CD4-positive, alpha-beta T cell (primary cell): ENCODE measurements around the gene QSOX1. TPM values are rescaled to one million over a fixed set of nuclear protein-coding genes. Genes with fewer than 3 reads are reported as not detected.

ENCODE experiments used
- ATAC-seq: fragments of 200-7000 bp; cut with Tn5 transposase; one replicate; pipeline ENCODE4 v1.10.0; 2022; ENCODE audit warnings: mild to moderate bottlenecking; ENCODE audit not compliant: poor library complexity
- CTCF ChIA-PET: fragments of 350-600 bp; sonication (Branson Sonifier 250); formaldehyde crosslinking; loops from one replicate; lab custom pipeline; 2021; ENCODE audit warnings: antibody characterized with exemption, inconsistent platforms; lab: Charles Lee
- POLR2A ChIA-PET: fragments of 350-600 bp; sonication (Branson Sonifier 250); formaldehyde crosslinking; loops from one replicate; lab custom pipeline; 2021; ENCODE audit warnings: antibody characterized with exemption, inconsistent platforms; lab: Charles Lee
- DNase-seq, 14 experiments: peaks; one replicate each; pipeline ENCODE4 v3.0.0-alpha.2; 2013 to 2020; ENCODE audit warnings: mixed read lengths in 2 of 14
- H3K27ac ChIP-seq, 2 donors: one replicate each; pipeline versions ENCODE4 v1.5.1 to v1.7.0; 2013; ENCODE audit warnings: low read length in 2 of 2, low read depth in 1 of 2, mild to moderate bottlenecking in 1 of 2
- H3K27me3 ChIP-seq, 2 experiments: 1 replicate in 1 of 2; 2 replicates in 1 of 2; pipeline versions ENCODE4 v1.6.1 to v1.7.0; 2013; ENCODE audit warnings: low read length in 2 of 2, control low read depth in 1 of 2, mild to moderate bottlenecking in 1 of 2, moderate library complexity in 1 of 2; ENCODE audit not compliant: insufficient read depth in 2 of 2, control insufficient read depth in 1 of 2
- H3K36me3 ChIP-seq: one replicate; pipeline ENCODE4 v1.6.1; 2013; ENCODE audit warnings: low read length, control low read depth; ENCODE audit not compliant: insufficient read depth
- H3K4me1 ChIP-seq: one replicate; pipeline ENCODE4 v1.6.1; 2013; ENCODE audit warnings: low read length, control low read depth; ENCODE audit not compliant: insufficient read depth
- H3K4me3 ChIP-seq: one replicate; pipeline ENCODE4 v1.5.1; 2013; ENCODE audit warnings: mild to moderate bottlenecking, low read length, moderate library complexity
- H3K9me3 ChIP-seq, 2 experiments: 1 replicate in 1 of 2; 2 replicates in 1 of 2; pipeline versions ENCODE4 v1.6.1 to v1.7.0; 2013; ENCODE audit warnings: low read length in 2 of 2, mild to moderate bottlenecking in 2 of 2, control low read depth in 1 of 2, moderate library complexity in 1 of 2; ENCODE audit not compliant: control insufficient read depth in 1 of 2, insufficient read depth in 1 of 2
- H3K27ac Mint-ChIP-seq: one replicate; pipeline ENCODE4 v1.8.0; 2020; ENCODE audit warnings: mixed read lengths
- H3K27me3 Mint-ChIP-seq: one replicate; pipeline ENCODE4 v1.8.0; 2021; ENCODE audit warnings: mixed read lengths
- H3K36me3 Mint-ChIP-seq: one replicate; pipeline ENCODE4 v1.8.0; 2021; ENCODE audit warnings: low read depth, mixed read lengths
- H3K4me1 Mint-ChIP-seq: one replicate; pipeline ENCODE4 v1.8.0; 2021; ENCODE audit warnings: low read depth, mixed read lengths
- H3K4me3 Mint-ChIP-seq: one replicate; pipeline ENCODE4 v1.8.0; 2020; ENCODE audit warnings: mild to moderate bottlenecking, mixed read lengths
- H3K9me3 Mint-ChIP-seq: one replicate; pipeline ENCODE4 v1.8.0; 2020; ENCODE audit warnings: mixed read lengths
- intact Hi-C, 2 experiments: fragments of 100-400 bp; cut with DNase I in 1 of 2; cut with micrococcal nuclease in 1 of 2; formaldehyde crosslinking; loops; one replicate each; pipeline versions ENCODE4 v1.15.1 to v1.9.0; 2023 to 2025; cut with DNase I, micrococcal nuclease
- total RNA-seq, 174 experiments: library from RNA in 2 of 174; stranded (reverse) in 2 of 174; gene quantifications; one replicate each; pipeline ENCODE4 v1.2.3 and lab custom pipeline; 2021 to 2026
- TF ChIP-seq, protein P1 (sequence below): fragments of 200-600 bp; IDR thresholded peaks from one replicate; pipeline ENCODE4 v1.8.0; 2022; ENCODE audit warnings: antibody characterized with exemption, mild to moderate bottlenecking

Gene QSOX1
- total RNA-seq, 2 experiments from 2014 or later = 13.7 to 14.3 TPM

GRCh38 chr1:180225403-180225802 lies 70.7 kb downstream of the QSOX1 start:
- ChIA-PET POLR2A (no interaction called here), CTCF (no interaction called here)
- Mint-ChIP-seq H3K4me3 (no peak overlapping the region), H3K9me3 (no peaks in the 10 kb centered on the region), H3K27ac (no peak overlapping the region), H3K4me1 (peaks cover 6% of the 10 kb centered on the region), H3K36me3 (no peaks in the 10 kb centered on the region), H3K27me3 (peaks cover 72% of the 10 kb centered on the region)
- DNase-seq = no peak
- intact Hi-C loops = no loop called here
- ATAC-seq = no peak
- TF ChIP-seq, protein P1, sequence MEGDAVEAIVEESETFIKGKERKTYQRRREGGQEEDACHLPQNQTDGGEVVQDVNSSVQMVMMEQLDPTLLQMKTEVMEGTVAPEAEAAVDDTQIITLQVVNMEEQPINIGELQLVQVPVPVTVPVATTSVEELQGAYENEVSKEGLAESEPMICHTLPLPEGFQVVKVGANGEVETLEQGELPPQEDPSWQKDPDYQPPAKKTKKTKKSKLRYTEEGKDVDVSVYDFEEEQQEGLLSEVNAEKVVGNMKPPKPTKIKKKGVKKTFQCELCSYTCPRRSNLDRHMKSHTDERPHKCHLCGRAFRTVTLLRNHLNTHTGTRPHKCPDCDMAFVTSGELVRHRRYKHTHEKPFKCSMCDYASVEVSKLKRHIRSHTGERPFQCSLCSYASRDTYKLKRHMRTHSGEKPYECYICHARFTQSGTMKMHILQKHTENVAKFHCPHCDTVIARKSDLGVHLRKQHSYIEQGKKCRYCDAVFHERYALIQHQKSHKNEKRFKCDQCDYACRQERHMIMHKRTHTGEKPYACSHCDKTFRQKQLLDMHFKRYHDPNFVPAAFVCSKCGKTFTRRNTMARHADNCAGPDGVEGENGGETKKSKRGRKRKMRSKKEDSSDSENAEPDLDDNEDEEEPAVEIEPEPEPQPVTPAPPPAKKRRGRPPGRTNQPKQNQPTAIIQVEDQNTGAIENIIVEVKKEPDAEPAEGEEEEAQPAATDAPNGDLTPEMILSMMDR = no peak
- H3K36me3 ChIP-seq = no peaks in the 10 kb centered on the region
- no peak overlapping the region for H3K27ac ChIP-seq
- H3K4me3 ChIP-seq = no peak overlapping the region
- peaks cover 14% of the 10 kb centered on the region for H3K4me1 ChIP-seq
- peaks cover 0 to 16% of the 10 kb centered on the region in 2 experiments for H3K9me3 ChIP-seq
- H3K27me3 ChIP-seq = peaks cover 39 to 50% of the 10 kb centered on the region in 2 experiments

DNA sequence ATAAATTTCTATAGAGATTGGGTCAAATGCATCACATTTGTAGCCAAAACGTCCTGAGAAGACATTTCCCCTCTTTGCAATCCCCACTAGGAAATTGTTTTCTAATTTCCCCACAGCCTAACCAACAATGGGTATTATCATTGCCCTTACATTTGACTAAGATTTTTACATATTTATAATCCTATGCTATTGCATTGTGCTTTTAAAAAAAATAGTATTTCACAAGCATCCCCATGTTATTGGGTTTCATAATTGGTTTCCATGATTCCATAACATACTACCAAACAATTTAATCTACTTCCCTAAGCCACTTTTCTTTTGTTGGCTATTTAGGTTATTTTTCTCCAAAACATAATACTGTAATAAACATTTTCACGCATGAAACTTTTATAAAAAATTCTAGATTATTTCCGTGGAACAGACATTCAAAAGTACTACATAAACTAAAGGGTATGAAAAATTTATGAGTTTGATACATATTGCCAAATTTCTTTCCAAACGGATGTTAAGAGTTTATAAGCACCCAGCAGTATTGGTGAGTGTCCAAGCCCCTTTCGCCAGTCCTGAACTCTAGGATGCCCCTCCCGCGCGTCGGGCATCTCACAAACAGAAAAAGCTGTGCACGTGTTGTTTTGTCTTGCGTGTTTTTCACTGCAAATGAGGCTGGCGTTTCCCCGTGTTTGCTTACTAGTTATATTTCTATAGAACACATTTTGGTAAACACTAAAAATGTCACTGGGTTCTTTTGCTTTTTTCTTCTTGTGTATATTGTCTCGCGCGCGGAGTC lies 73.4 kb downstream of the QSOX1 start:
- peaks cover 61 to 71% of the 10 kb centered on the region in 2 experiments for H3K27me3 ChIP-seq
- Mint-ChIP-seq H3K4me1 (peaks cover 16% of the 10 kb centered on the region), H3K27me3 (peaks cover 88% of the 10 kb centered on the region), H3K9me3 (no peaks in the 10 kb centered on the region), H3K36me3 (no peaks in the 10 kb centered on the region), H3K27ac (no peak overlapping the region), H3K4me3 (peak overlapping the region; percentile 76)
- intact Hi-C loops = no loop called here
- no peak overlapping the region for H3K27ac ChIP-seq
- POLR2A ChIA-PET = no interaction called here
- H3K4me3 ChIP-seq = no peak overlapping the region
- TF ChIP-seq, protein P1 = no peak
- H3K36me3 ChIP-seq = no peaks in the 10 kb centered on the region
- DNase-seq (no peak), ATAC-seq (no peak)
- CTCF ChIA-PET = no interaction called here
- peaks cover 40% of the 10 kb centered on the region for H3K4me1 ChIP-seq
- H3K9me3 ChIP-seq = peaks cover 0 to 32% of the 10 kb centered on the region in 2 experiments

GRCh38 chr1:180228648-180229482 lies 74.2 kb downstream of the QSOX1 start:
- Histone ChIP-seq H3K4me1 (peaks cover 48% of the 10 kb centered on the region), H3K4me3 (peak overlapping the region; percentile 53), H3K27me3 (peaks cover 66 to 80% of the 10 kb centered on the region in 2 experiments), H3K36me3 (no peaks in the 10 kb centered on the region), H3K9me3 (peaks cover 0 to 40% of the 10 kb centered on the region in 2 experiments), H3K27ac (no peak overlapping the region)
- no peaks in the 10 kb centered on the region for H3K9me3 Mint-ChIP-seq
- peak overlapping the region; percentile 76 for H3K4me3 Mint-ChIP-seq
- no peaks in the 10 kb centered on the region for H3K36me3 Mint-ChIP-seq
- POLR2A ChIA-PET = no interaction called here
- peaks cover 89% of the 10 kb centered on the region for H3K27me3 Mint-ChIP-seq
- H3K4me1 Mint-ChIP-seq = peaks cover 24% of the 10 kb centered on the region
- no peak overlapping the region for H3K27ac Mint-ChIP-seq
- ATAC-seq = no peak
- TF ChIP-seq, protein P1 = no peak
- CTCF ChIA-PET = no interaction called here
- intact Hi-C loops = no loop called here
- peak in 2 of 14 experiments; percentile 28 to 37 for DNase-seq
